ENCODE data around the gene SBK2. TPM values are rescaled to one million over a fixed set of nuclear protein-coding genes. Genes with fewer than 3 reads are reported as not detected.
A peak's percentile ranks its signal among the peaks of the same experiment; 100 is the strongest.
"Not testable (repeated sequence)": the region's sequence is repeated elsewhere in the genome, so short reads cannot be mapped to it uniquely, and the experiment has no call there.

Gene SBK2, protein sequence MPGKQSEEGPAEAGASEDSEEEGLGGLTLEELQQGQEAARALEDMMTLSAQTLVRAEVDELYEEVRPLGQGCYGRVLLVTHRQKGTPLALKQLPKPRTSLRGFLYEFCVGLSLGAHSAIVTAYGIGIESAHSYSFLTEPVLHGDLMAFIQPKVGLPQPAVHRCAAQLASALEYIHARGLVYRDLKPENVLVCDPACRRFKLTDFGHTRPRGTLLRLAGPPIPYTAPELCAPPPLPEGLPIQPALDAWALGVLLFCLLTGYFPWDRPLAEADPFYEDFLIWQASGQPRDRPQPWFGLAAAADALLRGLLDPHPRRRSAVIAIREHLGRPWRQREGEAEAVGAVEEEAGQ
- not detected for total RNA-seq
- not detected for total RNA-seq (2013)

DNA sequence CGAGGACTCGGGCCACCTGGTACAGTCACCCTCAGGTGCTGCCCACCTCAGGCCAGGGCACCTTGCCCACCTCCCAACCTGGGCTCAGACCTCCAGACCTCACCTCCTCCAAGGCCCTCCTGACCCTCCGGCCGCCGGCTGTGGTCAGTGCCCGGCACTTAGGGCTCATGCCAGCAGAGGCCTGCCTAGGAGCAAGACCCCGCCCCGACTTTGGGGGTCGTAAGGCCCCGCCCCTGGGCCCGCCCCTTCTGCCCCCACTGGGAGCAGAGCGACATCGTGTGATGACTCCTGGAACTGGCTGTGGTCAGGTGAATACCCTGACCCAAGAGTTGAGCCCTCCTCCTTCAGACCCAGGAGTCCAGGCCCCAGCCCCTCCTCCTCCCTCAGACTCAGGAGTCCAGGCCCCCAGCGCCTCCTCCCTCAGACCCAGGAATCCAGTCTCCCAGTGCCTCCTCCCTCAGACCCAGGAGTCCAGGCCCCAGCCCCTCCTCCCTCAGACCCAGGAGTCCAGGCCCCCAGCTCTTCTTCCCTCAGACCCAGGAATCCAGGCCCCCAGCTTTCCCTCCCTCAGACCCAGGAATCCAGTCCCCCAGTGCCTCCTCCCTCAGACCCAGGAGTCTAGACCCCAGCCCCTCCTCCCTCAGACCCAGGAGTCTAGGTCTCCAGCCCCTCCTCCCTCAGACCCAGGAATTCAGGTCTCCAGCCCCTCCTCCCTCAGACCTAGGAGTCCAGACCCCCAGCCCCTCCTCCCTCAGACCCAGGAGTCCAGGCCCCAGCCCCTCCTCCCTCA lies at the start of gene SBK2:
Gene SBK2 (minus strand): TSS at position 183 of the 790 bp plus-strand sequence. CDS start 839 bp downstream, outside the sequence.
- Mint-ChIP-seq H3K4me1 (no peaks in the 10 kb centered on the region), H3K4me3 (no peak within 1 kb of the TSS), H3K27me3 (ENCODE audit: low read depth in 2 of 2) (no peaks in the 10 kb centered on the region), H3K9me3 (no peaks in the 10 kb centered on the region), H3K27ac (no peak within 1 kb of the TSS), H3K36me3 (no peaks in the 10 kb centered on the region)
- Histone ChIP-seq H3K27ac (ENCODE audit: low read length) (no peak within 1 kb of the TSS), H3K27me3 (ENCODE audit: control insufficient read depth, insufficient read depth, low read length) (no peaks in the 10 kb centered on the region), H3K36me3 (ENCODE audit: control insufficient read depth, insufficient read depth, low read length) (no peaks in the 10 kb centered on the region), H3K4me1 (ENCODE audit: control insufficient read depth, insufficient read depth, low read length) (no peaks in the 10 kb centered on the region), H3K9me3 (ENCODE audit: control insufficient read depth, insufficient read depth, low read length) (no peaks in the 10 kb centered on the region), H3K4me3 (ENCODE audit: low read length) (no peak within 1 kb of the TSS)
- no peak for ATAC-seq
- intact Hi-C loops (cut with micrococcal nuclease) = no loop called here
- no peak for DNase-seq
- WGBS (ENCODE audit: insufficient coverage) = 60% methylated on average over 14 of the region's 14 CpGs
- TF ChIP-seq, protein P1, sequence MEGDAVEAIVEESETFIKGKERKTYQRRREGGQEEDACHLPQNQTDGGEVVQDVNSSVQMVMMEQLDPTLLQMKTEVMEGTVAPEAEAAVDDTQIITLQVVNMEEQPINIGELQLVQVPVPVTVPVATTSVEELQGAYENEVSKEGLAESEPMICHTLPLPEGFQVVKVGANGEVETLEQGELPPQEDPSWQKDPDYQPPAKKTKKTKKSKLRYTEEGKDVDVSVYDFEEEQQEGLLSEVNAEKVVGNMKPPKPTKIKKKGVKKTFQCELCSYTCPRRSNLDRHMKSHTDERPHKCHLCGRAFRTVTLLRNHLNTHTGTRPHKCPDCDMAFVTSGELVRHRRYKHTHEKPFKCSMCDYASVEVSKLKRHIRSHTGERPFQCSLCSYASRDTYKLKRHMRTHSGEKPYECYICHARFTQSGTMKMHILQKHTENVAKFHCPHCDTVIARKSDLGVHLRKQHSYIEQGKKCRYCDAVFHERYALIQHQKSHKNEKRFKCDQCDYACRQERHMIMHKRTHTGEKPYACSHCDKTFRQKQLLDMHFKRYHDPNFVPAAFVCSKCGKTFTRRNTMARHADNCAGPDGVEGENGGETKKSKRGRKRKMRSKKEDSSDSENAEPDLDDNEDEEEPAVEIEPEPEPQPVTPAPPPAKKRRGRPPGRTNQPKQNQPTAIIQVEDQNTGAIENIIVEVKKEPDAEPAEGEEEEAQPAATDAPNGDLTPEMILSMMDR (IDR thresholded peaks at IDR 0.05) = no peak

DNA sequence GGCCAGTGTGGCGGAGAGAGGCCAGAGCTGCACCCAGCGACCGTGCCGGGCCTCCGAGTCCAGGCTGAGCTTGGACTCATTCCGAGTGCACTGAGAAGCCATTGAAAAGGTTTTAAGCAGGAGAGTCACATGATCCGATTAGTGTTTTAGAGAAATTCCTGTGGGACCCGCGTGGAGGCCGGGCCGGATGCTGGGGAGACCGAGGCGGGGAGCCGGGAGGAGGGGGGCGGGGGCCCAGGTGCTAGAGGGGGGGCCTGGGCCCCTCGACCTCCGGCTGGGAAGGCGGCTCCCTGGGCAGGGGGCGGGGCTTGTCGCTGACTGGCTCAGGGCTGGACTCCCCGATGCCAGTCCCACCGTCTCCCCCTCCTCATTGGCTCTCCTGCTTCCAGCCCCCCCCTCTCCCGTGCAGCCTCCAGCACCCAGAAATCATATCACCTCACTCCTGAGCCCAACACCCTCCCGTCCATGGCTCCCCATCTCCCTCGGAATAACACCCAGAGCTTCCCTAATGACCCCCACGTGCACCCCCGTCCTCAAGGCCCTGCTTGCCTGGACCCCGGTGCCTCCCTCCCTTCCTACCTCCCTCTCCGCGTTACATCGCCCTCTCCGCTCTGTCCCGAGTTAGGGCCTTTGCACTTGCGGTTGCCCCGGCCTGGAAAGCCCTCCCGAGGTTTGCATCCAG lies 48.9 kb upstream of the SBK2 start:
- Histone ChIP-seq H3K36me3 (ENCODE audit: control insufficient read depth, insufficient read depth, low read length) (no peaks in the 10 kb centered on the region), H3K27ac (ENCODE audit: low read length) (no peak overlapping the region), H3K4me3 (ENCODE audit: low read length) (no peak overlapping the region), H3K4me1 (ENCODE audit: control insufficient read depth, insufficient read depth, low read length) (peaks cover 36% of the 10 kb centered on the region), H3K27me3 (ENCODE audit: control insufficient read depth, insufficient read depth, low read length) (no peaks in the 10 kb centered on the region), H3K9me3 (ENCODE audit: control insufficient read depth, insufficient read depth, low read length) (no peaks in the 10 kb centered on the region)
- 4% methylated on average over 36 of the region's 36 CpGs for WGBS (ENCODE audit: insufficient coverage)
- ATAC-seq (no peak), DNase-seq (peak in 1 of 2 donors; percentile 60)
- peaks cover 23 to 34% of the 10 kb centered on the region in 2 donors for H3K4me1 Mint-ChIP-seq
- TF ChIP-seq, protein P1 (IDR thresholded peaks at IDR 0.05) = no peak
- H3K27ac Mint-ChIP-seq = no peak overlapping the region
- intact Hi-C loops (cut with micrococcal nuclease) = no loop called here
- peaks cover 15 to 33% of the 10 kb centered on the region in 2 donors for H3K27me3 Mint-ChIP-seq (ENCODE audit: low read depth in 2 of 2)
- peak overlapping the region; percentile 49 for H3K4me3 Mint-ChIP-seq
- H3K9me3 Mint-ChIP-seq = no peaks in the 10 kb centered on the region
- no peaks in the 10 kb centered on the region for H3K36me3 Mint-ChIP-seq

DNA sequence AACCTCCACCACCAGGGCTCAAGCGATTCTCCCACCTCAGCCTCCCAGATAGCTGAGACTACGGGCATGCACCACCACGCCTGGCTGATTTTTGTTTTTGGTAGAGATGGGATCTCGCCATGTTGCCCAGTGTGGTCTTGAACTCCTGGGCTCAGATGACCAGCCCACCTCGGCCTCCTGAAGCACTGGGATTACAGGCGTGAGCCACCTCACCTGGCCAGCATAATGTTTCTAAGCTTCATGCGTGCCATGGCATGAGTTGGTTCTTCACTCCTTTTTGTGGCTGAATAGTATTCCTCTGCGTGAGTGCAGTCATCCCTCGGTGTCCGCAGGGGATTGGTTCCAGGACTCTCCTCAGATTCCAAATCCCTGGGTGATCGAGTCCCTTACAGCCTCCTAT lies 47.9 kb upstream of the SBK2 start:
- H3K4me1 Mint-ChIP-seq = peaks cover 25 to 40% of the 10 kb centered on the region in 2 donors
- DNase-seq (no peak), ATAC-seq (no peak)
- H3K4me1 ChIP-seq (ENCODE audit: control insufficient read depth, insufficient read depth, low read length) = peaks cover 43% of the 10 kb centered on the region
- TF ChIP-seq, protein P1 (IDR thresholded peaks at IDR 0.05) = no peak
- no peak overlapping the region for H3K27ac Mint-ChIP-seq
- H3K4me3 Mint-ChIP-seq = peak overlapping the region; percentile 76
- 94% methylated on average over 10 of the region's 11 CpGs for WGBS (ENCODE audit: insufficient coverage)
- no peak overlapping the region for H3K4me3 ChIP-seq (ENCODE audit: low read length)
- no peaks in the 10 kb centered on the region for H3K27me3 ChIP-seq (ENCODE audit: control insufficient read depth, insufficient read depth, low read length)
- H3K9me3 ChIP-seq (ENCODE audit: control insufficient read depth, insufficient read depth, low read length) = no peaks in the 10 kb centered on the region
- H3K27me3 Mint-ChIP-seq (ENCODE audit: low read depth in 2 of 2) = peaks cover 15 to 28% of the 10 kb centered on the region in 2 donors
- H3K27ac ChIP-seq (ENCODE audit: low read length) = no peak overlapping the region
- intact Hi-C loops (cut with micrococcal nuclease) = no loop called here
- no peaks in the 10 kb centered on the region for H3K36me3 Mint-ChIP-seq
- no peaks in the 10 kb centered on the region for H3K9me3 Mint-ChIP-seq
- no peaks in the 10 kb centered on the region for H3K36me3 ChIP-seq (ENCODE audit: control insufficient read depth, insufficient read depth, low read length)

DNA sequence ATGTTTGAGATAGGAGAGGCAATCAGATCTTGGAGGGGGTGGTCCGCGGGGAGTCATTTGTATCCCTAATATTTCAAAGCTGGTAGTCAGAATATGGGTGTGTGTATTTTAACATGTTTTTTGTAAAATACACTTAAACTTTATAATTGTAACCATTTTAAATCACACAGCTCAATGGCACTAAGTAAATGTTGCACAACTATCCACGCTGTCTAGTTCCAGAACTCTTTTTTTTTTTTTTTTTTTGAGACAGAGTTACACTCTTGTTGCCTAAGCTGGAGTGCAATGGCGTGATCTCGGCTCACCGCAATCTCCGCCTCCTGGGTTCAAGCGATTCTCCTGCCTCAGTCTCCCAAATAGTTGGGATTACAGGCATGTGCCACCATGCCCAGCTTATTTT lies 47.0 kb upstream of the SBK2 start:
- Mint-ChIP-seq H3K27me3 (ENCODE audit: low read depth in 2 of 2) (peaks cover 15 to 22% of the 10 kb centered on the region in 2 donors), H3K4me1 (peaks cover 30 to 45% of the 10 kb centered on the region in 2 donors)
- intact Hi-C loops (cut with micrococcal nuclease); H3K27ac Mint-ChIP-seq; H3K9me3 Mint-ChIP-seq; H3K27me3 ChIP-seq (ENCODE audit: control insufficient read depth, insufficient read depth, low read length); ATAC-seq; H3K36me3 Mint-ChIP-seq; H3K27ac ChIP-seq (ENCODE audit: low read length); H3K4me3 ChIP-seq (ENCODE audit: low read length); H3K9me3 ChIP-seq (ENCODE audit: control insufficient read depth, insufficient read depth, low read length); DNase-seq; H3K36me3 ChIP-seq (ENCODE audit: control insufficient read depth, insufficient read depth, low read length); H3K4me3 Mint-ChIP-seq: not testable (repeated sequence)
- H3K4me1 ChIP-seq (ENCODE audit: control insufficient read depth, insufficient read depth, low read length) = peaks cover 46% of the 10 kb centered on the region
- 91% methylated on average over 7 of the region's 8 CpGs for WGBS (ENCODE audit: insufficient coverage)

DNA sequence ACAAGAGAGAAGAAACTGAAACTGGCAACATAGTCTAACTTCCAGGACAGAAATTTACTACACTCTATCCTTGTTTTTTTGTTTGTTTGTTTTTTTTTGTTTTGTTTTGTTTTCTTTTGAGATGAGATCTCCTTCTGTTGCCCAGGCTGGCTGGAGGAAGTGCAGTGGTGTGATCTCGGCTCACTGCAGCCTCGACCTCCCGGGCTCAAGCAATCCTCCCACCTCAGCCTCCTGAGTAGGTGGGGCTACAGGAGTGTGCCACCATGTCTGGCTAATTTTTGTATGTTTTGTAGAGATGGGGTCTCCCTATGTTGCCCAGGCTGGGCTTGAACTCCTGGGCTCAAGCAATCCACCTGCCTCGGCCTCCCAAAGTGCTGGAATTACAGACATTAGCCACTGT lies 45.4 kb upstream of the SBK2 start:
- Mint-ChIP-seq H3K4me1 (peaks cover 28 to 43% of the 10 kb centered on the region in 2 donors), H3K27me3 (ENCODE audit: low read depth in 2 of 2) (peaks cover 15 to 18% of the 10 kb centered on the region in 2 donors), H3K27ac (peak overlapping the region in 1 of 2 donors; percentile 82)
- H3K4me3 Mint-ChIP-seq; H3K27ac ChIP-seq (ENCODE audit: low read length); DNase-seq; H3K27me3 ChIP-seq (ENCODE audit: control insufficient read depth, insufficient read depth, low read length); intact Hi-C loops (cut with micrococcal nuclease); H3K36me3 Mint-ChIP-seq; ATAC-seq; H3K36me3 ChIP-seq (ENCODE audit: control insufficient read depth, insufficient read depth, low read length); H3K9me3 Mint-ChIP-seq; H3K9me3 ChIP-seq (ENCODE audit: control insufficient read depth, insufficient read depth, low read length); H3K4me3 ChIP-seq (ENCODE audit: low read length): not testable (repeated sequence)
- peaks cover 35% of the 10 kb centered on the region for H3K4me1 ChIP-seq (ENCODE audit: control insufficient read depth, insufficient read depth, low read length)
- WGBS (ENCODE audit: insufficient coverage) = 92% methylated on average over 1 of the region's 4 CpGs
